ENCODE measurements around the gene TMEM88. TPM values are rescaled to one million over a fixed set of nuclear protein-coding genes. Genes with fewer than 3 reads are reported as not detected.
A peak's percentile ranks its signal among the peaks of the same experiment; 100 is the strongest.

TMEM88 gene
- total RNA-seq, 2 experiments from 2014 or later, result 29.3 to 29.6 TPM

DNA sequence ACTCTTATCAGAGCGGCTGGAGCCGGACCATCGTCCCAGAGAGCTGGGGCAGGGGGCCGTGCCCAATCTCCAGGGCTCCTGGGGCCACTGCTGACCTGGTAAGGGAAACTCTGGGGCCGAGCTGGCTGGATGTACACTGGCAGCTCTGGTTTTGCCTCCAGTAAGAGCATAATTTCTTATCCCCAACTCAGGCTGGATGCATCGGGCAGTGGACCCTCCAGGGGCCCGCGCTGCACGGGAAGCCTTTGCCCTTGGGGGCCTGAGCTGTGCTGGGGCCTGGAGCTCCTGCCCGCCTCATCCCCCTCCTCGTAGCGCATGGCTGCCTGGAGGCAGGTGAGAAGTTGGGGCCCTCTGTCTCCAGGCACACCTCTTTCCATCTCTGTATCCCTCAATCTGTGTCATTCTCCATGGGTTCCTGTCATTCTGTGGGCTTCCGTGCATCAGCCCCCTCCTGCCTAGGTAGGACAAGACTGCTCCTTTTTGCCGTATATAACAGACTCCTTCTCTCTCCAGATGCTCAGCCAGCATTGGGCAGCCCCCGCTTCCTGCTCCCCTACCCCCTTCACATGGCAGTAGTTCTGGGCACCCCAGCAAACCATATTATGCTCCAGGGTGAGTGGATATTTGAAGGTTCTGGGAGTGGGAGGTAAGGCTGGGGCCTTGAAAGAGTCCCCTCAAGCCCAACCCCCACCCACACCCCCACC lies 9.4 kb upstream of the TMEM88 start:
- H3K27me3 Mint-ChIP-seq, result peaks cover 10% of the 10 kb centered on the region
- peak overlapping the region; percentile 84 for H3K4me3 ChIP-seq (ENCODE audit: low read length)
- peaks cover 50% of the 10 kb centered on the region for H3K4me1 ChIP-seq (ENCODE audit: insufficient read depth, low read length)
- TF ChIP-seq, protein P1, sequence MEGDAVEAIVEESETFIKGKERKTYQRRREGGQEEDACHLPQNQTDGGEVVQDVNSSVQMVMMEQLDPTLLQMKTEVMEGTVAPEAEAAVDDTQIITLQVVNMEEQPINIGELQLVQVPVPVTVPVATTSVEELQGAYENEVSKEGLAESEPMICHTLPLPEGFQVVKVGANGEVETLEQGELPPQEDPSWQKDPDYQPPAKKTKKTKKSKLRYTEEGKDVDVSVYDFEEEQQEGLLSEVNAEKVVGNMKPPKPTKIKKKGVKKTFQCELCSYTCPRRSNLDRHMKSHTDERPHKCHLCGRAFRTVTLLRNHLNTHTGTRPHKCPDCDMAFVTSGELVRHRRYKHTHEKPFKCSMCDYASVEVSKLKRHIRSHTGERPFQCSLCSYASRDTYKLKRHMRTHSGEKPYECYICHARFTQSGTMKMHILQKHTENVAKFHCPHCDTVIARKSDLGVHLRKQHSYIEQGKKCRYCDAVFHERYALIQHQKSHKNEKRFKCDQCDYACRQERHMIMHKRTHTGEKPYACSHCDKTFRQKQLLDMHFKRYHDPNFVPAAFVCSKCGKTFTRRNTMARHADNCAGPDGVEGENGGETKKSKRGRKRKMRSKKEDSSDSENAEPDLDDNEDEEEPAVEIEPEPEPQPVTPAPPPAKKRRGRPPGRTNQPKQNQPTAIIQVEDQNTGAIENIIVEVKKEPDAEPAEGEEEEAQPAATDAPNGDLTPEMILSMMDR (IDR thresholded peaks at IDR 0.05), result no peak
- H3K27ac Mint-ChIP-seq, result peak overlapping the region; percentile 90
- H3K36me3 ChIP-seq (ENCODE audit: insufficient read depth, low read length), result peaks cover 52% of the 10 kb centered on the region
- intact Hi-C loops (cut with DNase I, micrococcal nuclease), result loop anchor here (10.0 kb wide), 1 partner anchor 611 kb away; the partner anchor contains the start of genes DVL2 (in 2 of the 2) and PHF23 (in 2 of the 2)
- H3K36me3 Mint-ChIP-seq (ENCODE audit: low read depth), result peaks cover 77% of the 10 kb centered on the region
- H3K9me3 ChIP-seq (ENCODE audit: control insufficient read depth in 1 of 2, insufficient read depth in 1 of 2, low read length in 2 of 2), result no peaks in the 10 kb centered on the region
- H3K4me1 Mint-ChIP-seq (ENCODE audit: low read depth), result peaks cover 25% of the 10 kb centered on the region
- ATAC-seq (ENCODE audit: poor library complexity), result no peak
- CTCF ChIA-PET, result interaction anchor here (0.8 to 2.2 kb wide), 3 partner anchors 11 to 102 kb away, joined by 3 to 20 read pairs (median 6); partner anchors contain the start of genes KDM6B and NAA38
- peak overlapping the region; percentile 92 for H3K4me3 Mint-ChIP-seq
- peak in 1 of 14 experiments; percentile 46 for DNase-seq
- POLR2A ChIA-PET, result interaction anchor here (1.0 to 10.1 kb wide), 8 partner anchors 11 to 380 kb away, joined by 3 to 83 read pairs (median 4); partner anchors contain the start of genes CYB5D1, FXR2, KDM6B and NAA38
- no peaks in the 10 kb centered on the region for H3K9me3 Mint-ChIP-seq
- H3K27ac ChIP-seq (ENCODE audit: low read depth in 1 of 2, low read length in 2 of 2), result peak overlapping the region; percentile 100
- H3K27me3 ChIP-seq (ENCODE audit: control insufficient read depth in 1 of 2, insufficient read depth in 2 of 2, low read length in 2 of 2), result no peaks in the 10 kb centered on the region

- peaks cover 10% of the 10 kb centered on the region for H3K27me3 Mint-ChIP-seq
- Histone ChIP-seq H3K4me1 (ENCODE audit: insufficient read depth, low read length) (peaks cover 50% of the 10 kb centered on the region), H3K36me3 (ENCODE audit: insufficient read depth, low read length) (peaks cover 48% of the 10 kb centered on the region), H3K27ac (ENCODE audit: low read depth in 1 of 2, low read length in 2 of 2) (peak overlapping the region in 1 of 2 donors; percentile 100), H3K27me3 (ENCODE audit: control insufficient read depth in 1 of 2, insufficient read depth in 2 of 2, low read length in 2 of 2) (no peaks in the 10 kb centered on the region), H3K4me3 (ENCODE audit: low read length) (no peak overlapping the region), H3K9me3 (ENCODE audit: control insufficient read depth in 1 of 2, insufficient read depth in 1 of 2, low read length in 2 of 2) (no peaks in the 10 kb centered on the region)
- H3K4me1 Mint-ChIP-seq (ENCODE audit: low read depth), result peaks cover 23% of the 10 kb centered on the region
- H3K4me3 Mint-ChIP-seq, result peak overlapping the region; percentile 81
- H3K36me3 Mint-ChIP-seq (ENCODE audit: low read depth), result peaks cover 79% of the 10 kb centered on the region
- H3K9me3 Mint-ChIP-seq, result no peaks in the 10 kb centered on the region
- ChIA-PET POLR2A (interaction anchor here (6.8 to 10.1 kb wide), 2 partner anchors 10 to 11 kb away, joined by 79 to 83 read pairs; partner anchors contain the start of genes CYB5D1, KDM6B and NAA38), CTCF (interaction anchor here (2.2 kb wide), 1 partner anchor 12 kb away, joined by 20 read pairs; the partner anchor contains the start of gene KDM6B)
- intact Hi-C loops (cut with DNase I, micrococcal nuclease), result loop anchor here (10.0 kb wide), 1 partner anchor 611 kb away; the partner anchor contains the start of genes DVL2 (in 2 of the 2) and PHF23 (in 2 of the 2)
- peak overlapping the region; percentile 90 for H3K27ac Mint-ChIP-seq
- ATAC-seq (ENCODE audit: poor library complexity), result no peak
- peak in 1 of 14 experiments; percentile 47 for DNase-seq
- TF ChIP-seq, protein P1 (IDR thresholded peaks at IDR 0.05), result no peak
Measured at GRCh38 chr17:7846063-7846735, 8.7 kb upstream of the TMEM88 start.
